ENCODE measurements around the gene IGF2. TPM values are rescaled to one million over a fixed set of nuclear protein-coding genes. Genes with fewer than 3 reads are reported as not detected.

Gene IGF2
- polyA plus RNA-seq, 1 donor (not counting 4 experiments of a cell fraction or from before 2014, with no cell fraction given), result not detected

DNA sequence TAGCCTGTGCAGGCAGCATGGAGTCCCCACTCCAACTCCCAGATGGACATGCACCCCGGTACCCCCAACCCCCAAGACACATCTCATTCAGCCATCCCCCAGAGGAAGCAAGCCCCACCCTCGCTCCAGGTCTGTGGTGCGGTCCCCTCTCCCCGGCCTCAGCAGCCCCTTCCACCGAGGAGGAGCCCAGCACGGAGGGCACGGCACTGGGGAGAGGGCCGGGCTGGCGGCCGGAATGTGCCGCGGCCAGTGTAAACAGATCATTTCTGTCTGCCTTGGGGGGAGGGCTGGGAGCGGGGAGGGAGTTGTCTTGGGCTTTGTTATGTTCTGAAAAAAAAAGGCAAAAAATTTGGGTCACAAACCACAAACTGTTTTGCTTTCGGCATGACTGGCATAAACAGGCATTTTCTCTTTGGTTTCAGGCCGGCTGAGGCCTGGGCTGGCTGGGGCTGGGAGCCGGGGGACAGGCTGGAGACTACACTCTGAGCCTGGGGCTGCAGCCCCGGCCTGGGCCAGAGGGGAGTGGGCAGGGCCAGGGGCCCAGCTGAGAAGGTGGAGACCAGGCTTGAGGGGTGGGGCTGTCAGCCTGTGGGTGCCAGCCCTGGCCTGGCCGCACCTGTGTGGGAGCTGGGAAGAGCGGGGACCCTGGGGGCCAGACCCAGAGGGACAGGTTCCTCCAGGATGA is 16.8 kb downstream of the IGF2 start:
- H3K9ac ChIP-seq (ENCODE audit: control insufficient read depth, extremely low read depth, insufficient read depth, low read length), result no peak overlapping the region
- H3K27ac ChIP-seq (ENCODE audit: control insufficient read depth, insufficient read depth, low read length), result no peak overlapping the region
- H3K36me3 ChIP-seq (ENCODE audit: control insufficient read depth in 2 of 2, extremely low read depth in 1 of 2, insufficient read depth in 2 of 2, low read length in 2 of 2), result no peaks in the 10 kb centered on the region
- TF ChIP-seq EZH2 (IDR thresholded peaks at IDR 0.05; ENCODE audit: low read length), result no peak
- TF ChIP-seq, protein P1, sequence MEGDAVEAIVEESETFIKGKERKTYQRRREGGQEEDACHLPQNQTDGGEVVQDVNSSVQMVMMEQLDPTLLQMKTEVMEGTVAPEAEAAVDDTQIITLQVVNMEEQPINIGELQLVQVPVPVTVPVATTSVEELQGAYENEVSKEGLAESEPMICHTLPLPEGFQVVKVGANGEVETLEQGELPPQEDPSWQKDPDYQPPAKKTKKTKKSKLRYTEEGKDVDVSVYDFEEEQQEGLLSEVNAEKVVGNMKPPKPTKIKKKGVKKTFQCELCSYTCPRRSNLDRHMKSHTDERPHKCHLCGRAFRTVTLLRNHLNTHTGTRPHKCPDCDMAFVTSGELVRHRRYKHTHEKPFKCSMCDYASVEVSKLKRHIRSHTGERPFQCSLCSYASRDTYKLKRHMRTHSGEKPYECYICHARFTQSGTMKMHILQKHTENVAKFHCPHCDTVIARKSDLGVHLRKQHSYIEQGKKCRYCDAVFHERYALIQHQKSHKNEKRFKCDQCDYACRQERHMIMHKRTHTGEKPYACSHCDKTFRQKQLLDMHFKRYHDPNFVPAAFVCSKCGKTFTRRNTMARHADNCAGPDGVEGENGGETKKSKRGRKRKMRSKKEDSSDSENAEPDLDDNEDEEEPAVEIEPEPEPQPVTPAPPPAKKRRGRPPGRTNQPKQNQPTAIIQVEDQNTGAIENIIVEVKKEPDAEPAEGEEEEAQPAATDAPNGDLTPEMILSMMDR (optimal IDR thresholded peaks at IDR 0.05 in 1 of 3, IDR thresholded peaks at IDR 0.05 in 1 of 3, conservative IDR thresholded peaks at IDR 0.05 in 1 of 3; ENCODE audit: extremely low read depth in 1 of 3, insufficient read depth in 2 of 3, low read length in 3 of 3), result no peak
- no peak for DNase-seq (ENCODE audit: low read depth, low spot score)
- dilution Hi-C loops (cut with MboI; ENCODE audit: extremely low pct_ligation_motif_present, low sequenced_read_pairs), result no loop called here
- H3K4me3 ChIP-seq (ENCODE audit: control insufficient read depth in 2 of 3, extremely low read depth in 1 of 3, insufficient read depth in 2 of 3, low read depth in 1 of 3, low read length in 3 of 3), result no peak overlapping the region
- H3K79me2 ChIP-seq (ENCODE audit: control insufficient read depth, insufficient read depth, low read length), result no peaks in the 10 kb centered on the region
- H3K9me1 ChIP-seq (ENCODE audit: control insufficient read depth, extremely low read depth, insufficient read depth, low read length), result no peaks in the 10 kb centered on the region
- no peaks in the 10 kb centered on the region for H3K4me1 ChIP-seq (ENCODE audit: control insufficient read depth, extremely low read depth, insufficient read depth, low read length)
- FAIRE-seq, result no peak
- H3K4me2 ChIP-seq (ENCODE audit: control insufficient read depth, extremely low read depth, insufficient read depth, low read depth, low read length), result no peak overlapping the region
- H2AFZ ChIP-seq (ENCODE audit: control insufficient read depth, low read length), result no peak overlapping the region
- no peaks in the 10 kb centered on the region for H3K9me3 ChIP-seq (ENCODE audit: control insufficient read depth, low read depth, low read length)
- no peaks in the 10 kb centered on the region for H4K20me1 ChIP-seq (ENCODE audit: control insufficient read depth, extremely low read depth, insufficient read depth, low read length)
- peaks cover 32% of the 10 kb centered on the region for H3K27me3 ChIP-seq (ENCODE audit: control insufficient read depth, extremely low read depth, insufficient read depth, low read length)

DNA sequence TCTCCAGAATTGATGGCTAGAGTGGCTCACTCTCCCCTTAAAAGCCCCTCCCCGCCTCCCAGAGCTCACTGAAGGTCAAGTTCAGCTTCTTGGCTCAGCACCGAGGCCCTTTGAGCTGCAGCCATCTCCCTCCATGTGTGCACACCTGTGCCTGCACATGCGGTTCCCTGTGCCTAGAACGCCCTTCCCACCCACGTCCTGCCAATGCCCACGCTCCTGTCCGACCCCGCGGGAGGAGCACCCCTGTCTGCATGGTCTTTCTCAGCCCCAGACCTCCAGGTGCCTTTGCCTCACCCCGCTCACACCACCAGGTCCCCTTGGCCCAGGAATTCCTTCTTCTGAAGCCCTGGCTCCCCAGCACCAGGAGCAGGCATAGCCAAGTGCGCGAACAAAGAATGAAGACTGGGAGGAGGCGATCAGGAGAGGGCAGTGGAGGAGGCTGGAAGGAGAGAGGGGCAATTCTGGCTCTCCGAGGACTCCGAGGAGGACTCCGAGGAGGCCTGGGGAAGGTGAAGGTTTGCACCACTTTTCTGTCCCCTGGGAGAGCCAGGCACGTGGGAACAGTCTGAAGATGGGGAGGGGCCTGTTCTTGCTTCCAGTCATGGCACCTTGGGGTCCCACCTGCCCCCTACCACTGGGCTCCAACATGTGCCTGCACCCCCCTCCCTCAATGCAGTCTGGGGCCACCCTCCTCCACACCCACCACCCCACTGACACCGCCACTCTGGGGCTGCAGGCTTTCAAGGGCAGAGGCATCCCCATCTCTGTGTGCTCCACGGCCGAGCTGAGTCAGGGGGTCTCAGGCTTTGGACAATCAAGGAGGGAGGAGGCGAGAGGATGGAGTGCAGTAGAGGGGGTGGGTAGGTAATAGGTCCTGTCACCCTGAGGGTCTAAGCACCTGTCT is 17.7 kb downstream of the IGF2 start:
- TF ChIP-seq, protein P1 (optimal IDR thresholded peaks at IDR 0.05 in 1 of 3, IDR thresholded peaks at IDR 0.05 in 1 of 3, conservative IDR thresholded peaks at IDR 0.05 in 1 of 3; ENCODE audit: extremely low read depth in 1 of 3, insufficient read depth in 2 of 3, low read length in 3 of 3), result no peak
- no peak for TF ChIP-seq EZH2 (IDR thresholded peaks at IDR 0.05; ENCODE audit: low read length)
- Histone ChIP-seq H3K4me2 (ENCODE audit: control insufficient read depth, extremely low read depth, insufficient read depth, low read depth, low read length) (no peak overlapping the region), H3K27me3 (ENCODE audit: control insufficient read depth, extremely low read depth, insufficient read depth, low read length) (peaks cover 32% of the 10 kb centered on the region), H3K79me2 (ENCODE audit: control insufficient read depth, insufficient read depth, low read length) (no peaks in the 10 kb centered on the region), H3K9ac (ENCODE audit: control insufficient read depth, extremely low read depth, insufficient read depth, low read length) (no peak overlapping the region), H3K9me3 (ENCODE audit: control insufficient read depth, low read depth, low read length) (peaks cover 2% of the 10 kb centered on the region), H3K4me3 (ENCODE audit: control insufficient read depth in 2 of 3, extremely low read depth in 1 of 3, insufficient read depth in 2 of 3, low read depth in 1 of 3, low read length in 3 of 3) (no peak overlapping the region), H2AFZ (ENCODE audit: control insufficient read depth, low read length) (no peak overlapping the region), H3K9me1 (ENCODE audit: control insufficient read depth, extremely low read depth, insufficient read depth, low read length) (no peaks in the 10 kb centered on the region), H4K20me1 (ENCODE audit: control insufficient read depth, extremely low read depth, insufficient read depth, low read length) (no peaks in the 10 kb centered on the region), H3K36me3 (ENCODE audit: control insufficient read depth in 2 of 2, extremely low read depth in 1 of 2, insufficient read depth in 2 of 2, low read length in 2 of 2) (no peaks in the 10 kb centered on the region), H3K27ac (ENCODE audit: control insufficient read depth, insufficient read depth, low read length) (no peak overlapping the region), H3K4me1 (ENCODE audit: control insufficient read depth, extremely low read depth, insufficient read depth, low read length) (no peaks in the 10 kb centered on the region)
- dilution Hi-C loops (cut with MboI; ENCODE audit: extremely low pct_ligation_motif_present, low sequenced_read_pairs), result no loop called here
- DNase-seq (ENCODE audit: low read depth, low spot score) (no peak), FAIRE-seq (no peak)
